MM.1S (cell line): ENCODE measurements around the gene CTNNA1.
"Not testable (repeated sequence)": the region's sequence is repeated elsewhere in the genome, so short reads cannot be mapped to it uniquely, and the experiment has no call there.

ENCODE experiments used
- EZH2phosphoT487 ChIP-seq: fragments of 300-600 bp; sonication (generic); IDR thresholded peaks from 2 replicates; pipeline ENCODE4 v1.6.1; 2018; ENCODE audit warnings: antibody characterized with exemption, low read length
- TF ChIP-seq, protein P1 (sequence below): fragments of 300-600 bp; sonication (generic); IDR thresholded peaks from 2 replicates; pipeline ENCODE4 v1.5.1; 2016; ENCODE audit warnings: antibody characterized with exemption, low read length, mixed read lengths

DNA sequence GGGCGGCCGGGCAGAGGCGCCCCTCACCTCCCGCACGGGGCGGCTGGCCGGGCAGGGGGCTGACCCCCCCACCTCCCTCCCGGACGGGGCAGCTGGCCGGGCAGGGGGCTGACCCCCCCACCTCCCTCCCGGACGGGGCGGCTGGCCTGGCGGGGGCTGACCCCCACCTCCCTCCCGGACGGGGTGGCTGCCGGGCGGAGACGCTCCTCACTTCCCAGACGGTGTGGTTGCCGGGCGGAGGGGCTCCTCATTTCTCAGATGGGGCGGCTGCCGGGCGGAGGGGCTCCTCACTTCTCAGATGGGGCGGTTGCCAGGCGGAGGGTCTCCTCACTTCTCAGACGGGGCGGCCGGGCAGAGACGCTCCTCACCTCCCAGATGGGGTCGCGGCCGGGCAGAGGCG is 57.6 kb downstream of the CTNNA1 start:
- TF ChIP-seq, protein P1, sequence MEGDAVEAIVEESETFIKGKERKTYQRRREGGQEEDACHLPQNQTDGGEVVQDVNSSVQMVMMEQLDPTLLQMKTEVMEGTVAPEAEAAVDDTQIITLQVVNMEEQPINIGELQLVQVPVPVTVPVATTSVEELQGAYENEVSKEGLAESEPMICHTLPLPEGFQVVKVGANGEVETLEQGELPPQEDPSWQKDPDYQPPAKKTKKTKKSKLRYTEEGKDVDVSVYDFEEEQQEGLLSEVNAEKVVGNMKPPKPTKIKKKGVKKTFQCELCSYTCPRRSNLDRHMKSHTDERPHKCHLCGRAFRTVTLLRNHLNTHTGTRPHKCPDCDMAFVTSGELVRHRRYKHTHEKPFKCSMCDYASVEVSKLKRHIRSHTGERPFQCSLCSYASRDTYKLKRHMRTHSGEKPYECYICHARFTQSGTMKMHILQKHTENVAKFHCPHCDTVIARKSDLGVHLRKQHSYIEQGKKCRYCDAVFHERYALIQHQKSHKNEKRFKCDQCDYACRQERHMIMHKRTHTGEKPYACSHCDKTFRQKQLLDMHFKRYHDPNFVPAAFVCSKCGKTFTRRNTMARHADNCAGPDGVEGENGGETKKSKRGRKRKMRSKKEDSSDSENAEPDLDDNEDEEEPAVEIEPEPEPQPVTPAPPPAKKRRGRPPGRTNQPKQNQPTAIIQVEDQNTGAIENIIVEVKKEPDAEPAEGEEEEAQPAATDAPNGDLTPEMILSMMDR: not testable (repeated sequence)
- not testable (repeated sequence) for TF ChIP-seq EZH2phosphoT487
